ENCODE measurements around the gene PIK3CG.
"Not testable (repeated sequence)": the region's sequence is repeated elsewhere in the genome, so short reads cannot be mapped to it uniquely, and the experiment has no call there.

Gene PIK3CG

GRCh38 chr7:106841896-106842390 is 23.1 kb upstream of the PIK3CG start:
- Histone ChIP-seq H3K9me3 (ENCODE audit: insufficient read depth, low read length) (no peaks in the 10 kb centered on the region; the same call in 1 of the 2 replicates), H3K4me2 (ENCODE audit: low read length) (peak overlapping the region; percentile 36), H3K27ac (ENCODE audit: low read length) (no peak overlapping the region; the same call in 1 of the 2 replicates), H3K9ac (ENCODE audit: low read length) (no peak overlapping the region), H3K36me3 (replicated peaks; ENCODE audit: low read depth, low read length) (no peaks in the 10 kb centered on the region), H3K79me2 (ENCODE audit: low read length) (no peaks in the 10 kb centered on the region), H4K20me1 (ENCODE audit: insufficient read depth, low read length) (no peaks in the 10 kb centered on the region), H3K27me3 (ENCODE audit: low read depth, low read length) (no peaks in the 10 kb centered on the region), H3K4me3 (ENCODE audit: low read length) (no peak overlapping the region), H2AFZ (ENCODE audit: low read depth, low read length) (no peak overlapping the region), H3K4me1 (ENCODE audit: low read length) (peaks cover 35% of the 10 kb centered on the region)
- no peak for TF ChIP-seq CTCF (IDR thresholded peaks at IDR 0.05; ENCODE audit: low read depth, low read length)
- TF ChIP-seq EZH2phosphoT487 (IDR thresholded peaks at IDR 0.05; ENCODE audit: low read depth) = no peak

DNA sequence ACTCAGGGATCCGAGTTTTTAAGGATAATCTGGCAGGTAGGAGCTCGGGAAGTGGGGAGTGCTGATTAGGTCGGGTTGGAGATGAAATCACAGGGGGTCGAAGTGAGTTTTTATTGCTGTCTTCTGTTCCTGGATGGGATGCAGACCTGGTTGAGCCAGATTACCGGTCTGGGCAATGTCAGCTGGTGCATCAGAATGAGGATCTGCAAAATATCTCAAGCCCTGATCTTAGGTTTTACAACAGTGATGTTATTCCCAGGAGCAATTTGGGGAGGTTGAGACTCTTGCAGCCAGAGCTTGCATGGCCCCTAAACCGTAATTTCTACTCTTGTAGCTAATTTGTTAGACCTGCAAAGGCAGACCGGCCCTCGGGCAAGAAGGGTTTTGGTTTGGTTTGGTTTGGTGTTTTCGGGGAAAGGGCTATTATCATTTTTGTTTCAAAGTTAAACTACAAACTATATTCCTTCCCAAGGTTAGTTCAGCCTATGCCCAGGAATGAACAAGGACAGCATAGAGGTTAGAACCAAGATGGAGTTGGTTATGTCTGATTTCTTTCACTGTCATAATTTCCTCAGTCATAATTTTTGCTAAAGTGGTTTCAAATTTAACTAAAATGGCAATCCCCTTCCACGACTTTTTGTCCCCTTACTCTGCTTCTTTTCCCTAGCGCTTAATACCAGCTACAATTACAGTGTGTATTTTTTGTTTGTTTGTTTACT is 20.6 kb upstream of the PIK3CG start:
- Histone ChIP-seq H3K79me2 (ENCODE audit: low read length) (no peaks in the 10 kb centered on the region), H3K4me3 (ENCODE audit: low read length) (no peak overlapping the region), H3K27ac (ENCODE audit: low read length) (no peak overlapping the region), H3K36me3 (replicated peaks; ENCODE audit: low read depth, low read length) (no peaks in the 10 kb centered on the region), H3K27me3 (ENCODE audit: low read depth, low read length) (no peaks in the 10 kb centered on the region), H4K20me1 (ENCODE audit: insufficient read depth, low read length) (no peaks in the 10 kb centered on the region), H2AFZ (ENCODE audit: low read depth, low read length) (no peak overlapping the region), H3K9me3 (ENCODE audit: insufficient read depth, low read length) (no peaks in the 10 kb centered on the region), H3K4me2 (ENCODE audit: low read length) (no peak overlapping the region), H3K9ac (ENCODE audit: low read length) (no peak overlapping the region), H3K4me1 (ENCODE audit: low read length) (peaks cover 35% of the 10 kb centered on the region)
- TF ChIP-seq EZH2phosphoT487 (IDR thresholded peaks at IDR 0.05; ENCODE audit: low read depth) = no peak
- no peak for TF ChIP-seq CTCF (IDR thresholded peaks at IDR 0.05; ENCODE audit: low read depth, low read length)

GRCh38 chr7:106848049-106848448 is 17.0 kb upstream of the PIK3CG start:
- Histone ChIP-seq H3K4me3 (ENCODE audit: low read length) (no peak overlapping the region), H2AFZ (ENCODE audit: low read depth, low read length) (no peak overlapping the region), H3K27ac (ENCODE audit: low read length) (no peak overlapping the region), H3K36me3 (replicated peaks; ENCODE audit: low read depth, low read length) (no peaks in the 10 kb centered on the region), H3K4me1 (ENCODE audit: low read length) (peaks cover 3% of the 10 kb centered on the region; the same call in 1 of the 2 replicates), H3K79me2 (ENCODE audit: low read length) (no peaks in the 10 kb centered on the region), H3K9me3 (ENCODE audit: insufficient read depth, low read length) (peaks cover 3% of the 10 kb centered on the region; the same call in 1 of the 2 replicates), H3K9ac (ENCODE audit: low read length) (no peak overlapping the region), H3K27me3 (ENCODE audit: low read depth, low read length) (no peaks in the 10 kb centered on the region), H4K20me1 (ENCODE audit: insufficient read depth, low read length) (no peaks in the 10 kb centered on the region), H3K4me2 (ENCODE audit: low read length) (no peak overlapping the region)
- TF ChIP-seq EZH2phosphoT487 (IDR thresholded peaks at IDR 0.05; ENCODE audit: low read depth) (no peak), CTCF (IDR thresholded peaks at IDR 0.05; ENCODE audit: low read depth, low read length) (no peak)

DNA sequence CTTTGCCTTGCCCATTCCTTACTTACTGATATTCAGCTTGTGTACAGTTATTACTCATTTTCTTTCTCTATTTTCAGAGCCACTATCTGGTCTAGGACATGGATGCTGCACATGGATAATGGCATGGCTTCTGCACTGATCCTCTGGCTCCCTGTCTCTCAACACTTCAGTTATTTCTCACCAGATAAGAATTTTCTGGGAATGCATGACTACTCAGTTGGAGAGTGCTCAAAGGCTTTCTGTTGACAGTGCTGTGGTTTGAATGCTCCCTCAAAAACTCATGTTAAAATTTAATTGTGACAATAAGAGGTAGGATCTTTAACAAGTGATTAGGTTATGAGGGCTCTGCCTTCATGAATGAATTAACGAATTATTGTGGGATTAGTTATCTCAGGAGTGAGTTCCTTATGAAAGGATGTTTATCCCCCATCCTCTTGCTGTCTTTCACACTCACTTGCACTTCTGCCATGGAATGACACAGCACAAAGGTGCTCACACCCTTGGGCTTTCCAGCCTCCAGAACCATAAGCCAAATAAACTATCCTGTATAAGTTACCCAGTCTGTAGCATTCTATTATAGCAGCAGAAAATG is 16.1 kb upstream of the PIK3CG start:
- no peak overlapping the region for H2AFZ ChIP-seq (ENCODE audit: low read depth, low read length)
- no peak for TF ChIP-seq EZH2phosphoT487 (IDR thresholded peaks at IDR 0.05; ENCODE audit: low read depth)
- TF ChIP-seq CTCF (IDR thresholded peaks at IDR 0.05; ENCODE audit: low read depth, low read length) = no peak
- H3K4me2 ChIP-seq (ENCODE audit: low read length) = no peak overlapping the region
- H3K9me3 ChIP-seq (ENCODE audit: insufficient read depth, low read length) = peaks cover 3% of the 10 kb centered on the region
- no peaks in the 10 kb centered on the region for H3K79me2 ChIP-seq (ENCODE audit: low read length)
- peaks cover 6% of the 10 kb centered on the region for H3K36me3 ChIP-seq (replicated peaks; ENCODE audit: low read depth, low read length)
- no peak overlapping the region for H3K4me3 ChIP-seq (ENCODE audit: low read length)
- no peaks in the 10 kb centered on the region for H4K20me1 ChIP-seq (ENCODE audit: insufficient read depth, low read length)
- no peak overlapping the region for H3K9ac ChIP-seq (ENCODE audit: low read length)
- H3K27me3 ChIP-seq (ENCODE audit: low read depth, low read length) = no peaks in the 10 kb centered on the region
- H3K27ac ChIP-seq (ENCODE audit: low read length) = no peak overlapping the region
- H3K4me1 ChIP-seq (ENCODE audit: low read length) = peaks cover 7% of the 10 kb centered on the region

GRCh38 chr7:106851632-106852031 is 13.4 kb upstream of the PIK3CG start:
- not testable (repeated sequence) for H3K79me2 ChIP-seq (ENCODE audit: low read length); H3K4me2 ChIP-seq (ENCODE audit: low read length); H3K9me3 ChIP-seq (ENCODE audit: insufficient read depth, low read length); H2AFZ ChIP-seq (ENCODE audit: low read depth, low read length); H3K27ac ChIP-seq (ENCODE audit: low read length); H3K4me3 ChIP-seq (ENCODE audit: low read length); H3K27me3 ChIP-seq (ENCODE audit: low read depth, low read length); H3K9ac ChIP-seq (ENCODE audit: low read length); H4K20me1 ChIP-seq (ENCODE audit: insufficient read depth, low read length)
- peaks cover 30% of the 10 kb centered on the region for H3K4me1 ChIP-seq (ENCODE audit: low read length)
- H3K36me3 ChIP-seq (replicated peaks; ENCODE audit: low read depth, low read length) = peaks cover 10% of the 10 kb centered on the region
